GM23338 (cell line): ENCODE data around the gene CACNB2. TPM values are rescaled to one million over a fixed set of nuclear protein-coding genes. Genes with fewer than 3 reads are reported as not detected.

ENCODE experiments used
- ATAC-seq: fragments of 200-7000 bp; cut with Tn5 transposase; 3 replicates; pipeline ENCODE4 v1.9.1; 2020
- DNase-seq: peaks from one replicate; pipeline ENCODE4 v3.0.0-alpha.2; 2015; ENCODE audit warnings: low spot score
- H2AFZ ChIP-seq: fragments of 200-600 bp; sonication (generic); 2 replicates; pipeline ENCODE4 v1.8.0; 2016; ENCODE audit warnings: antibody characterized with exemption, mild to moderate bottlenecking, moderate library complexity
- H3F3A ChIP-seq: fragments of 200-600 bp; sonication (generic); replicated peaks from 2 replicates; pipeline ENCODE4 v1.8.0; 2017; ENCODE audit warnings: antibody characterized with exemption, mixed run types, low read depth
- H3K27ac ChIP-seq: fragments of 200-600 bp; sonication (generic); 2 replicates; pipeline ENCODE4 v1.6.1; 2016; ENCODE audit warnings: low read depth
- H3K27me3 ChIP-seq: fragments of 200-600 bp; sonication (generic); 2 replicates; pipeline ENCODE4 v1.8.0; 2016; ENCODE audit warnings: mild to moderate bottlenecking, mixed run types, moderate library complexity; ENCODE audit not compliant: insufficient read depth
- H3K36me3 ChIP-seq: fragments of 200-600 bp; sonication (generic); 2 replicates; pipeline ENCODE4 v1.8.0; 2016; ENCODE audit warnings: mild to moderate bottlenecking; ENCODE audit not compliant: insufficient read depth
- H3K4me1 ChIP-seq: fragments of 200-600 bp; sonication (generic); 2 replicates; pipeline ENCODE4 v1.8.0; 2016; ENCODE audit warnings: mild to moderate bottlenecking, moderate library complexity; ENCODE audit not compliant: insufficient read depth
- H3K4me2 ChIP-seq: fragments of 200-600 bp; sonication (generic); 2 replicates; pipeline ENCODE4 v1.7.1; 2017; ENCODE audit warnings: mixed run types
- H3K4me3 ChIP-seq: fragments of 200-600 bp; sonication (generic); 2 replicates; pipeline ENCODE4 v1.6.1; 2016; ENCODE audit warnings: mixed run types
- H3K79me2 ChIP-seq: fragments of 200-600 bp; sonication (generic); replicated peaks from 2 replicates; pipeline ENCODE4 v1.8.0; 2017; ENCODE audit warnings: mild to moderate bottlenecking; ENCODE audit not compliant: insufficient read depth
- H3K9me2 ChIP-seq: fragments of 200-600 bp; sonication (generic); 2 replicates; pipeline ENCODE4 v1.8.0; 2017; ENCODE audit not compliant: insufficient read depth
- H4K20me1 ChIP-seq: fragments of 200-600 bp; sonication (generic); replicated peaks from 2 replicates; pipeline ENCODE4 v1.8.0; 2017; ENCODE audit warnings: mild to moderate bottlenecking; ENCODE audit not compliant: insufficient read depth
- H3K27ac Mint-ChIP-seq: 2 replicates; pipeline ENCODE4 v1.8.0; 2020; ENCODE audit warnings: inconsistent platforms, mild to moderate bottlenecking, moderate library complexity, mixed read lengths
- H3K27me3 Mint-ChIP-seq: 3 replicates; pipeline ENCODE4 v1.8.0; 2022; ENCODE audit warnings: low read depth, mild to moderate bottlenecking, moderate library complexity, mixed read lengths, inconsistent platforms; ENCODE audit not compliant: insufficient read depth, poor library complexity
- H3K36me3 Mint-ChIP-seq: 3 replicates; pipeline ENCODE4 v1.8.0; 2021; ENCODE audit warnings: low read depth, mild to moderate bottlenecking, inconsistent platforms, moderate library complexity, mixed read lengths
- H3K4me1 Mint-ChIP-seq: 3 replicates; pipeline ENCODE4 v1.8.0; 2020; ENCODE audit warnings: mild to moderate bottlenecking, inconsistent platforms, mixed read lengths
- H3K4me3 Mint-ChIP-seq: 3 replicates; pipeline ENCODE4 v1.8.0; 2021; ENCODE audit warnings: moderate library complexity, mild to moderate bottlenecking, inconsistent platforms, mixed read lengths
- H3K9me3 Mint-ChIP-seq: 3 replicates; pipeline ENCODE4 v1.8.0; 2020; ENCODE audit warnings: moderate library complexity, mild to moderate bottlenecking, inconsistent platforms, mixed read lengths
- CTCF ChIP-seq, 2 experiments: fragments of 200-600 bp in 1 of 2; sonication (generic) in 1 of 2; conservative IDR thresholded peaks; 2 replicates each; pipeline versions ENCODE4 v1.5.1 to v1.6.1; 2016 to 2017; ENCODE audit warnings: antibody characterized with exemption in 2 of 2, low read depth in 2 of 2, mild to moderate bottlenecking in 2 of 2, moderate library complexity in 1 of 2
- ETS1 ChIP-seq: IDR thresholded peaks from 2 replicates; pipeline ENCODE4 v1.6.1; 2016; ENCODE audit warnings: antibody characterized with exemption
- EZH2phosphoT487 ChIP-seq: fragments of 200-600 bp; sonication (generic); IDR thresholded peaks from one replicate; pipeline ENCODE4 v1.8.1; 2018; ENCODE audit warnings: antibody characterized with exemption; ENCODE audit not compliant: unreplicated experiment
- JUNB ChIP-seq: IDR thresholded peaks from one replicate; pipeline ENCODE4 v1.6.1; 2016; ENCODE audit warnings: antibody characterized with exemption; ENCODE audit not compliant: unreplicated experiment
- POLR2AphosphoS5 ChIP-seq: IDR thresholded peaks from 2 replicates; pipeline ENCODE4 v1.6.1; 2016; ENCODE audit warnings: antibody characterized with exemption, low read depth
- REST ChIP-seq: IDR thresholded peaks from one replicate; pipeline ENCODE4 v1.6.1; 2018; ENCODE audit warnings: antibody characterized with exemption; ENCODE audit not compliant: unreplicated experiment
- STAT1 ChIP-seq: IDR thresholded peaks from one replicate; pipeline ENCODE4 v1.6.1; 2016; ENCODE audit warnings: antibody characterized with exemption; ENCODE audit not compliant: unreplicated experiment
- ZNF114 ChIP-seq: fragments of 250-450 bp; sonication (Bioruptor Pico); IDR thresholded peaks from 2 replicates; pipeline ENCODE4 v1.5.0; 2020; ENCODE audit warnings: mild to moderate bottlenecking, moderate library complexity
- polyA plus RNA-seq: library from polyadenylated mRNA; unstranded; fragments of >200 nt; fragmentation: Nextera tagmentation; extraction: Ambion mirVana; gene quantifications from 2 replicates; pipeline ENCODE4 v1.2.1, GENCODE V29; 2016
- total RNA-seq: library from RNA; depleted of rRNA; stranded (reverse); fragments of >200 nt; shearing (Covaris generic); gene quantifications from 2 replicates; pipeline ENCODE4 v1.2.3, GENCODE V29; 2014

CACNB2 gene
- total and polyA plus RNA-seq, 2 experiments from 2014 or later, result 5.0 to 5.9 TPM

- ATAC-seq (no peak), DNase-seq (no peak)
- no peaks in the 10 kb centered on the region for H3F3A ChIP-seq
- H3K36me3 ChIP-seq, result no peaks in the 10 kb centered on the region
- H2AFZ ChIP-seq, result no peak overlapping the region; the same call in 1 of the 2 replicates
- Mint-ChIP-seq H3K27ac (no peak overlapping the region), H3K36me3 (no peaks in the 10 kb centered on the region), H3K4me1 (peaks cover 18% of the 10 kb centered on the region; the same call in 2 of the 3 replicates), H3K27me3 (peaks cover 2% of the 10 kb centered on the region), H3K4me3 (peak overlapping the region; percentile 80), H3K9me3 (no peaks in the 10 kb centered on the region)
- no peak overlapping the region for H3K27ac ChIP-seq
- TF ChIP-seq JUNB, result no peak
- no peak for TF ChIP-seq ZNF114 (CRISPR knock-in tag)
- no peak for TF ChIP-seq REST
- no peak for TF ChIP-seq STAT1
- H3K27me3 ChIP-seq, result peaks cover 3% of the 10 kb centered on the region; the same call in 1 of the 2 replicates
- peaks cover 13% of the 10 kb centered on the region; the same call in 1 of the 2 replicates for H3K4me1 ChIP-seq
- no peaks in the 10 kb centered on the region for H3K79me2 ChIP-seq
- no peaks in the 10 kb centered on the region for H3K9me2 ChIP-seq
- peak overlapping the region; percentile 86 for H3K4me2 ChIP-seq
- H4K20me1 ChIP-seq, result no peaks in the 10 kb centered on the region
- H3K4me3 ChIP-seq, result peak overlapping the region; percentile 68
These were observed 261.4 kb downstream of the CACNB2 start for GRCh38 chr10:18401416-18402195.

GRCh38 chr10:18402853-18403252 lies 262.6 kb downstream of the CACNB2 start:
- H3K4me1 ChIP-seq, result peaks cover 13% of the 10 kb centered on the region; the same call in 1 of the 2 replicates
- Mint-ChIP-seq H3K27me3 (peaks cover 2% of the 10 kb centered on the region), H3K4me3 (no peak overlapping the region), H3K4me1 (peaks cover 18% of the 10 kb centered on the region; the same call in 2 of the 3 replicates), H3K27ac (no peak overlapping the region), H3K36me3 (no peaks in the 10 kb centered on the region), H3K9me3 (no peaks in the 10 kb centered on the region)
- H4K20me1 ChIP-seq, result no peaks in the 10 kb centered on the region
- no peak overlapping the region for H3K27ac ChIP-seq
- no peaks in the 10 kb centered on the region for H3K36me3 ChIP-seq
- no peaks in the 10 kb centered on the region for H3K79me2 ChIP-seq
- H3K4me2 ChIP-seq, result no peak overlapping the region
- no peak overlapping the region for H3K4me3 ChIP-seq
- H3K9me2 ChIP-seq, result no peaks in the 10 kb centered on the region
- H3F3A ChIP-seq, result no peaks in the 10 kb centered on the region
- no peak overlapping the region for H2AFZ ChIP-seq
- DNase-seq (no peak), ATAC-seq (no peak)
- H3K27me3 ChIP-seq, result peaks cover 3% of the 10 kb centered on the region; the same call in 1 of the 2 replicates
- no peak for TF ChIP-seq CTCF (conservative IDR thresholded peaks at IDR 0.05; ENCODE audit: low read depth in 2 of 2)
- TF ChIP-seq STAT1, result no peak
- TF ChIP-seq ZNF114 (CRISPR knock-in tag), result no peak
- no peak for TF ChIP-seq REST
- no peak for TF ChIP-seq POLR2AphosphoS5
- no peak for TF ChIP-seq EZH2phosphoT487
- TF ChIP-seq ETS1, result no peak
